ENCODE measurements around the gene DEPP1.

Gene DEPP1

GRCh38 chr10:44976352-44977198, 2.0 kb downstream of the DEPP1 start:
- Histone ChIP-seq H3K36me3 (peaks cover 11 to 29% (median 25%) of the 10 kb centered on the region in 3 donors), H3K4me1 (peaks cover 11 to 70% (median 51%) of the 10 kb centered on the region in 4 donors), H3K27ac (peak overlapping the region; percentile 90 to 96), H3K27me3 (no peaks in the 10 kb centered on the region), H3K4me3 (peak overlapping the region; percentile 72 to 85), H3K9me3 (no peaks in the 10 kb centered on the region)
- no peak for TF ChIP-seq CTCF (IDR thresholded peaks at IDR 0.05)
- intact Hi-C loops (cut with DNase I; ENCODE audit: low total_unique reads): loop anchor here (10.0 kb wide), 1 partner anchor 102 kb away; no protein-coding TSS in a partner anchor
- DNase-seq: peak in 1 of 2 donors; percentile 78

GRCh38 chr10:44975431-44976331, 2.9 kb downstream of the DEPP1 start:
- H3K4me1 ChIP-seq: peaks cover 3 to 61% (median 43%) of the 10 kb centered on the region in 4 donors
- intact Hi-C loops (cut with DNase I; ENCODE audit: low total_unique reads): loop anchor here (1.0 to 10.0 kb wide), 3 partner anchors 17 to 101 kb away; partner anchors contain the start of gene RASSF4
- TF ChIP-seq CTCF (IDR thresholded peaks at IDR 0.05): no peak
- no peaks in the 10 kb centered on the region for H3K27me3 ChIP-seq
- peak overlapping the region; percentile 90 to 96 for H3K27ac ChIP-seq
- H3K9me3 ChIP-seq: no peaks in the 10 kb centered on the region
- peaks cover 20 to 38% (median 34%) of the 10 kb centered on the region in 3 donors for H3K36me3 ChIP-seq
- peak overlapping the region; percentile 72 to 85 for H3K4me3 ChIP-seq
- peak; percentile 79 to 89 for DNase-seq

GRCh38 chr10:44974628-44975430, 3.8 kb downstream of the DEPP1 start:
- peak overlapping the region; percentile 90 to 96 for H3K27ac ChIP-seq
- intact Hi-C loops (cut with DNase I; ENCODE audit: low total_unique reads): loop anchor here (1.0 to 10.0 kb wide), 3 partner anchors 16 to 100 kb away; partner anchors contain the start of gene RASSF4
- peak; percentile 96 to 99 for TF ChIP-seq CTCF (IDR thresholded peaks at IDR 0.05)
- H3K4me3 ChIP-seq: peak overlapping the region; percentile 72 to 85
- peaks cover 23 to 47% (median 43%) of the 10 kb centered on the region in 3 donors for H3K36me3 ChIP-seq
- no peaks in the 10 kb centered on the region for H3K27me3 ChIP-seq
- DNase-seq: peak; percentile 84 to 90
- H3K9me3 ChIP-seq: no peaks in the 10 kb centered on the region
- peaks cover 0 to 53% (median 35%) of the 10 kb centered on the region in 4 donors for H3K4me1 ChIP-seq

GRCh38 chr10:44974082-44974627, 4.5 kb downstream of the DEPP1 start:
- H3K4me1 ChIP-seq: peaks cover 0 to 48% (median 31%) of the 10 kb centered on the region in 4 donors
- no peaks in the 10 kb centered on the region for H3K27me3 ChIP-seq
- H3K9me3 ChIP-seq: no peaks in the 10 kb centered on the region
- H3K27ac ChIP-seq: peak overlapping the region; percentile 90 to 96
- H3K4me3 ChIP-seq: peak overlapping the region; percentile 72 to 85
- peak in 1 of 2 donors; percentile 72 for DNase-seq
- intact Hi-C loops (cut with DNase I; ENCODE audit: low total_unique reads): loop anchor here (2.0 to 10.0 kb wide), 2 partner anchors 15 to 99 kb away; partner anchors contain the start of gene RASSF4
- no peak for TF ChIP-seq CTCF (IDR thresholded peaks at IDR 0.05)
- peaks cover 23 to 53% (median 49%) of the 10 kb centered on the region in 3 donors for H3K36me3 ChIP-seq

Data from tibial artery (tissue), 4 donors.